HG02885 (cell line): ENCODE data around the gene GABPB1.
"Not testable (repeated sequence)": the region's sequence is repeated elsewhere in the genome, so short reads cannot be mapped to it uniquely, and the experiment has no call there.

Experiments used
- ATAC-seq: cut with Tn5 transposase; IDR thresholded peaks from one replicate; pipeline ENCODE4 v1.9.1; 2021; ENCODE audit warnings: mild to moderate bottlenecking; ENCODE audit not compliant: unreplicated experiment, poor library complexity

Gene GABPB1

DNA sequence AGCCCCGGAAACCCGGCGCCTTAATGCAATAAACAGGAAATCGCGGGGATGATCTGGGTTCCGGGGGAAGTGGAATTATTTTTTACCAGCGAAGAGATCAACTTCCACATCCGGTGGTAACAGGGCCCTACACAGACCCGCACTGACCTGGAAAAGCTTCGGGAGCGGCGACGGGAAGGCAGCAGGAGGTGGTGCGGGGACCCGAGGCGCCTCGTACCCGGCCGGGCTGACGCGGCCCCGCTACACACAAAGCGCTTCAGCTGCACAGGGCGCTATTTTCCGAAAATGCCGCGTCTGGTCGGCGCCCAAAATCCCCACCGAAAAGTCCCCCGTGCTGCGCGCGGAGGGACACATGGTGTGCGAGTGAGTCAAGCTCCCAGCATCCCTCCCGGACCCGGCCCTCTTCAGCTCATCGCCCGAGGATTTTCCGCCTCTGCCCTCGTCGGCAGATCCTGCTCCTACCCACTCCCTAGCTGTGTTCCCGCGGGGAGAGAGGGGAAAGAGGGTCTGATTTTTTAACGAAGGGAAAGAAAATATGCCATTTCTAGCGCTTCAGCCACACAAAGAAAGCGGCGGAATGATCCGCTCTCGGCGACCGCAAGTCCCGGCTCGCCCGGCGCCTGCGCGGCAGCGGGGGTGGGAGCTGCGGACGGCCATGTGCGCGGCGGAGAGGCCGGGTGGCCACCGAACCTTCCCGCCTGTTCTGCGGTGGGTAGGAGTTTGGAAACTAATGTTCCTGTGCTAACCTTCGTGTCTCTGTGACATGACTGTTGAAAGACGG is at the start of gene GABPB1:
GABPB1 (minus strand) TSS at position 361 of the 781 bp plus-strand sequence. CDS start 45,400 bp downstream, outside the sequence.
- peak; percentile 49 for ATAC-seq

DNA sequence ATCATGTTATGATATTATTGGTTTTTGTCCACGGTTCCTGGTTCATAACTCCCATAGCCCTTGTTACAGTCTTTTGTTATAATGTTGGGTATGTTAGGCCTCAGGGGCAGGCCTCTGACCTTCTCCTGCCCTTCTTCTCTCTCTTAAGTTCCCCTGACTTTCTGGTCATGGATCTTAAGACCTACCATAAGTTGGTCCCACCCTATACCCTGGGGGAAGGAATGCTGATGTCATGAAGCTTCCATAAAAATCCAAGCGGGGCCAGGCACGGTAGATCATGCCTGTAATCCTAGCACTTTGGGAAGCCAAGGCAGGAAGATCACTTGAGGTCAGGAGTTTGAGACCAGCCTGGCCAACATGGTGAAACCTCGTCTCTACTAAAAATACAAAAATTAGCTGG is 36.6 kb upstream of the GABPB1 start:
- not testable (repeated sequence) for ATAC-seq

- peak; percentile 89 for ATAC-seq
Measured at GRCh38 chr15:50390554-50391264, 35.7 kb upstream of the GABPB1 start.

DNA sequence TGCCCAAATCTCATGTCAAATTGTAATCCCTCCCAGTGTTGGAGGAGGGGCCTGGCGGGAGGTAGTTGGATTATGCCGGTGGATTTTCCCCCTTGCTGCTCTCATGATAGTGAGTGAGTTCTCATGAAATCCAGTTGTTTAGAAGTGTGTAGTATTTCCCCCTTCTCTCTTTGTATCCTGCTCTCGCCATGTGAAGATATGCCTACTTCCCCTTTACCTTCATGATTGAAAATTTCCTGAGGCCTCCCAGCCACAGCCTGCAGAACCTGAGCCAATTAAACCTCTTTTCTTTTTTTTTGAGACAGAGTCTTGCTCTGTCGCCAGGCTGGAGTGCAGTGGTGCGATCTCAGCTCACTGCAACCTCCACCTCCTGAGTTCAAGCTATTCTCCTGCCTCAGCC is 27.4 kb upstream of the GABPB1 start:
- ATAC-seq = not testable (repeated sequence)

DNA sequence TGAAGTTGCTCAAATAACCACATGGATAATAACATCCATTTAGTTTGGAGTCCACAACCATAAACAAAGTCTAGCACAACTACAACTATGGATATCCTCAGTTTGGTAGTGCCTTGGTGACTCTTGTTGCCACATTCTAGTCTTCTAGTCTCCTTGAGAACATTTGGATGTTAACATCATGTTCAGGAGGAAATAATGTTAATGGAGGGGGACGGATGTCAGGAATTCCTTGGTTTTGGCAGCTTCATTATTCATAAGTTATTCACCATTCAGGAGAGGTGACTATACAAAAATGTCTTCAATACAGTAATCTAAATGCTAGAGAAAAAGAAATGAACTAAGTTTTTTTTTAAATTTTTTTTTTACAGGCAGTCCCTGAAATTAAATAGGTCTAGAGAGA is 26.4 kb upstream of the GABPB1 start:
- ATAC-seq = no peak

- ATAC-seq = no peak
Measured at GRCh38 chr15:50380089-50380488, 25.1 kb upstream of the GABPB1 start.

DNA sequence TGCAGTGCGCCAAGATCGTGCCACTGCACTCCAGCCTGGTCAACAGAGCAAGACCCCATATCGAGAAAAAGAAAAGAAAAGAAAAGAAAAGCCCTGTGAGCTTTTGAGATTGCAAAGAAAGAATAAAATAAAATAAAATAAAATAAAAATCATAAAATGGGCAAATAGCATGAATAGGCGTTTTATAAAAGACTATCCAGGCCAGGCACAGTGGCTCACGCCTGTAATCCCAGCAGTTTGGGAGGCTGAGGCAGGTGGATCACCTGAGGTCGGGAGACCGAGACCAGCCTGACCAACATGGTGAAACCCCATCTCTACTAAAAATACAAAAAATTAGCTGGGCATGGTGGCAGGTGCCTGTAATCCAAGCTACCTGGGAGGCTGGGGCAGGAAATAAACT is 24.4 kb upstream of the GABPB1 start:
- not testable (repeated sequence) for ATAC-seq

DNA sequence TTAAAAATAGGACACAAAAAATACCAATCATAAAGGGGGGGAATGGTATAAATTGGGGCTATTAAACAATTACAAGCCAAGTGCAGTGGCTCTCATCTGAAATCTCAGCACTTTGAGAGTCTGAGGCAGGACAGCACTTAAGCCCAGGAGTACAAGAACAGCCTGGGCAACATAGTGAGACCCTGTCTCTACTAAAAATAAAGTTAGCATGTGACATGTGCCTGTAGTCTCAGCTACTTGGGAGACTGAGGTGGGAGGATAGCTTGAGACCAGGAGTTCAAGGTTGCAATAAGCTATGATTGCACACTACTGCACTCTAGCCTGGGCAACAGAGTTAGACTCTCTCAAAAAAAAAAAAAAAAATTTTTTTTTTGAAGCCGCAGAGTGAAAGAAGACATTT is 23.8 kb upstream of the GABPB1 start:
- ATAC-seq = no peak

GRCh38 chr15:50377867-50378751 is 23.1 kb upstream of the GABPB1 start:
- peak; percentile 98 for ATAC-seq

DNA sequence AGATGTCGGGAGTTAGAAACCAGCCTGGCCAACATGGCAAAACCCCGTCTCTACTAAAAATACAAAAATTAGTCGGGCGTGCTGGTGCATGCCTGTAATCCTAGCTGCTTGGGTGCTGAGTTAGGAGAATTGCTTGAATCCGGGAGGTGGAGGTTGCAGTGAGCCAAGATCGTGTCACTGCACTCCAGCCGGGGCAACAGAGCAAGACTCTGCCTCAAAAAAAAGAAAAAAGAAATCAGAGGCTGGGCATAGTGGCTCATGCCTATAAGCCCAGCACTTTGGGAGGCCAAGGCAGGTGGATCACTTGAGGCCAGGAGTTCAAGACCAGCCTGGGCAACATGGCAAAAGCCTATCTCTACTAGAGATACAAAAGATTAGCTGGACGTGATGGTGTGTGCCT is 14.6 kb upstream of the GABPB1 start:
- not testable (repeated sequence) for ATAC-seq

DNA sequence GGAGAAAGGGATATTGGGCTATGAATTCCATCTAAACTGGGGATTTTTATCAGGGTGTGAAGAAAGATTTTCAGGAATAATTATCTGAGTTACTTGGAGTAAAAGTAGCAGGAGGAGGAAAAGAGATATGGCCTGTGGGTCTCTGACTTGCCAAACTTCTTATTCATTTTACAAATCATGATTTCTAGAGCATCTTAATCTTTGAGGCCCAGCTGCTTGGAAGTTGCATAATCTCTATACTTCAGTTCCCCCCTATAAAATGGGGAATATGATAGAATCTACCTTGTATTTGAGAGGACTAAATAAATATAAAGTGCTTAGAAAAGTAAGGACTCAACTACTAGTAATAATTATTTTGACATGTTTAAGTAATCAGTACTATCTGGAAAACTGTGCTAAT is 11.0 kb upstream of the GABPB1 start:
- no peak for ATAC-seq

DNA sequence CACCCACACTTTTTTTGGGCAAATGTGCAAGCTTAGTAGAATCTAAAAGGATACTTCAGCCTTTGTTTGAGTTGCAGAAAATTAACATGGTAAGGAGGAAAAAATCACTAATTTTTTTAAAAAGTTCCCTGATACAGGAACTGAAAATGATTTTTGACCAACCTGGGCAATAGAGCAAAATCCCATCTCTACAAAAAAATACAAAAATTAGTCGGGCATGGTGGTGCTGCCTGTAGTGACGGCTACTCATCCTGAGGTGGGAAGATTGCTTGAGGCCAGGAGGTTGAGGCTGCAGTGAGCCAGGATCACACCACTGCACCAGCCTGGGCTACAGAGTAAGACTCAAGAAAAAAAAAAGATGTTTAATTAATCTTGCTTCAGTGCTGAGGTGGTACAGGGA is 10.6 kb upstream of the GABPB1 start:
- ATAC-seq = no peak

GRCh38 chr15:50363612-50364011 is 8.6 kb upstream of the GABPB1 start:
- ATAC-seq = no peak

- no peak for ATAC-seq
Measured at GRCh38 chr15:50361756-50362155, 6.8 kb upstream of the GABPB1 start.

- peak; percentile 29 for ATAC-seq
Measured at GRCh38 chr15:50358845-50359244, 3.8 kb upstream of the GABPB1 start.

DNA sequence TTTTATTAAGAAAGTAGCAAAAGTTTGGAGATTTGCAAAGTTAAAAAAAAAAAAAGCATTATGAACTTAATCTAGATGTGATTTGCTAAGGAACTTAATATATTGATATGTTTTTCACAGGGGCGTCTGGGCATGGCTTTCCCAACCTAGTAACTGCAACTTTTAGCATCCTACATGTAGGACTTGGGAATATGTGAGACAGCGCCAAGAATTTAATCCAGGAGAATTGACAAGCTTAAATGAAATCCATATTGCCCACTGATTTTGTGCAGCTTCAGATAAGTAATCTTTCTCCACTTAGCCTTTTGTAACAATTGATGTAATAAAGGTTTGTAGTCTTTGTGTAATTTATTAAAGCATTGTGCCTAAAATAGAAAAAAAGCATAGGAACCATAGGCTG is 982 bp upstream of the GABPB1 start:
- ATAC-seq = no peak

DNA sequence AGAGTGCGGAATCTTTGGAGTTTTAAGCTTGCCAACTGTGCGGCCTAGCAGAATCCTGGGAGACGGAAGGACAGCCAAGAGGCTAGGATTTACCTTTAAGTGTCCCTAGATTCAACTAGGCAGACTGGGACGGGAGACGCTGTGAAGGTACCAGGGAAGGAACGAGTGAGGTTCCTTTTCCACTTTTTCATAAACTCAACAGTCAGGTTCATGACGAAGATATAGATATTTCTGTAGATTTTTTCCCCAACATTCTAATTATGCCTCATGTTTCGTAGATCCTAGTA is 564 bp upstream of the GABPB1 start:
- ATAC-seq = no peak

DNA sequence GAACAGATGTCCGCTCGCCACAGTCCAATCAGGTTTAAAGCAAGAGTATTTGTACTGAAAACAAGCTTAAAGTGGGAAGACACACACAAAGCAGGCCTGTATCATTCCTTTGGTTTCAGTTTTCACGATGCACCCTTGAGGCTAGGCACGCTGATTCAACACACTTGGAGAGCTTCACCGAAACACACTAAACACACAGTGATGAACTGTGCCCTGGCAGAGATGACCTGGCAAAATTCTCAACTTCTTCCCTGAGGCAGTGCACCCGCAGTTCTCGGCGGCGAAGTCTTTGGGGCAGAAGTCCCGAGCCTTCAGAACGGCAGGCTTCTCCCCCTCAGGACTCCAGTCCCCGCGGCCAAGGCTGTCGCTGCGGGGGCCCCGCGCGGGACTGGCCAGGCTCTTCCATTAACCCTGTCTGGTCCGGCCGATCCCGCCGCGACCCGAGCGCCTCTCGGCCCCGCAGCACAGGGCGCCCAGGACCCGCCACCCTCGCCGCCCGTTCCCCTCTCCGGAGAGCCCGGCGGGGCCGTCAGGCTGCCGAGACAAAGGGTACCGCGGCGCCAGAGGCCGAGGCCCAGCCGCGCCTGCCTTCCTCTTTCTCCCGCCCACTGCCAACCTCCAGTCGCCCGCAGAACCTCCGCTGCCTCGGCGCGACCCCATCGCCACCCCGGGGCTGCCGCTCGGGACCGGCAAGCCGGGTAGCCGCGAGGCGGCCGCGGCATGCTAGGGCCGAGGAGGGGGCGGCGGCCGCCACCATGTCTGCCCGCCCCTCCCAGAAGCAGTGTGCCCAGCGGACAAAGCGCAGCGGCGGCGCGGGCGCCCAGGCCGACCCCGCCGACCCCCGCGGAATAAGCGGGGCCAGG is 792 bp downstream of the GABPB1 start:
- peak; percentile 35 for ATAC-seq

DNA sequence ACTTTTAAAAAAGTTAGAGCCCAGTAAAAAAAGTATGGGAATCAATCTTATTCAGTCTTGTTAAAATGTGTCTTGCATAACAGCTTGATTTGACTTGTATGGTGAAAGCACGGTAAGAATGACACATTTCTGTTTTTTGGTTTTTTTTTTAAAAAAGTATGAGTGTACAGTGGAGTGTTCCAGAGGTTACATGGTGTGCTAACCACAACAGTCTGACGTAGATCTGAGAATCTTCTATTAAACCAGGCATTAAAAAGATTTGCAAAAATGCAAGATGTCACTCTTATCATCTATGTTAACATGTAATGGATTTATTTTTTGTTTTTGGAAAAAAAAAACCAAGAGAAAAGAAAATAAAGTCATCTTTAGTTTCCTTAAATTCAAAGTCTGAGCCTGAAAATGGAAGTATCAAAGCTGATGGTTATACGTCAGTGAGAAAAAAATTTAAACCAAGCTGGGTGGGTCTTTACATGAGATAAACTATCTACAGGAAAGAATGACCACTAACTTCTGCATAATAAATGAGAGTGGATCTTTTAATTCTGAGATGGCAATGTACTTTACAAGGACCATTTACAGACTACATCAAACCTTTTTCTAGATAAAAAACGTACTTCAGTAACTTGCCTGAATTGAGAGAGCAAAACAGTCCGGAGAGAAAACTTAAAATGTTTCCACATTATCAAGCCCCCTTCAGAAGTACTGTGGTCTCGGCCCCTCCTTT is 1.6 kb downstream of the GABPB1 start:
- peak; percentile 25 for ATAC-seq
